ENCODE measurements around the gene PDIA5.

PDIA5 gene

DNA sequence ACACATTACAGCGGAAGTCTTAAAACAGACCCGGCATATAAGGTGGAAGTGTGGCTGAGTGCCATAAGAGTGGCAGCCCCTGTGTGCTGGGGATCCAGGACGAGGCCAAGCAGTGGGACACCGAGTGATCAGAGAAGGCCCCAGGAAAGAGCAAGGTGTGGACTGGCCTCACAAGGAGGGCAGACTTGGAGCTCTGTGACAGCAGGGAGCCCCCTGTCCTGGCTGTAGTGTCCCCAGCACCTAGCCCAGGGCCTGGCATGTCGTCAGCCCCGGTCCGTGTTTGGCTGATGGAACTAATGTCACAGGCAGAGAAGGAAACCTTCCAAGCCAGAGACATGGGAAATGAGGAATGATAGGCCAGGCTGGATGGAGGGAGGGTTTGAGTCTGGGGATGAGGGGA is 4.8 kb downstream of the PDIA5 start:
- DNase-seq (ENCODE audit: low spot score) = no peak

DNA sequence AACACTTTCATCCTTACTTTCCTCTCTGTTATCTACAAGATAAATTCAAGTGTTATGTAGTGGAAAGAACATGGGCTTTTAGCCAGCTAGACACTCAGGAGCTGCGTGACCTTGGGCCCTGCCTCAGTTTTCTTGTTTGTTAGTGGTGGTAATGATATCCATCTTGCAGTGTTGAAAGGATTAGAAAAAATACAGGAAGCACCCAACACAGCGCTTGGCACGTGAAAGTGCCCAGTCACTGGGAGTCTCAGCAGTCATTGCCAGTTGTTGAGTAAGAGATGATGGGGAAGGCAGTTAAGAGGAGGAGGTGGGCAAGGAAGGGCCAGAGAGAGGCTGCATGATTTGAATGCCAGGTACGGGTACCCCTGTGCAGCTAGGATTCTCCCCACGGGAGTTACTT is 5.3 kb downstream of the PDIA5 start:
- DNase-seq (ENCODE audit: low spot score) = no peak

DNA sequence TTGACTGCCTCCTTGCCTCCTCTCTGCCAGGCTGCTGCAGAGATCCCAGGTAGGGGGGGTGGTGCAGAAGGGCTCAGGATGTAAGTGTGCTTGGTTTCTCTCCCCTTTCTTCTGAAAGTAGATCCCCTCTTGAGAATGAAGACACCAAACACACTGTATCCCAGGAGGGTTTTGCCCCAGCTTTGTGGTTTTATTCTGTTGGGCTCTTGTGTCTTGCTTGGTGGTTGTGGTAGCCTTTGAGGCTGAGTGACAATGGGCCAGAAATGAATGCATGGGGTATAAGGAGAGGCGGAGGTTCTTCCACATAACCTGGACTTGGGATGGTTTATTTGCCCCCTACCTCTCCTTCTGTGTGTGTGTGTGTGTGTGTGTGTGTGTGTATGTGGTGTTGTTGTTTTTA is 5.7 kb downstream of the PDIA5 start:
- DNase-seq (ENCODE audit: low spot score) = no peak

DNA sequence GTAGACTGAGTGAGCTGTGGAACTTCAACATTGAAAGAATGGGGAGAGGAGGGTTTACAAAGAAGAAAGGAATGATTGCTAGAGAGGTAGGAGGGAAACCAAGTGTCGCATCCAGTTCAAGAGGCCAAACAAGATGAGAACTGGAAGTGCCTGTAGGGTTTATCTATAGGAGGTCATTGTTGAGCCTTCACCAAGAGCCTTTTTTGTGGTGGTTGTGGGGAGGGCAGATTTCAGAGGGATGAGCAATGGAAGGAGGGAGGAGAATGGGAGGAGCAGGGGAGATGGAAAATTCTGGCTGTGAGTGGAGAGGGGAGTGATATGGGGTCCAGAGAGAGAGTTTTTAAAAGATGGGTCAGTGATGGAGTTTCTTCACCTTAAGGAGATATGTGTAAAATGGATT is 8.5 kb downstream of the PDIA5 start:
- DNase-seq (ENCODE audit: low spot score) = no peak

DNA sequence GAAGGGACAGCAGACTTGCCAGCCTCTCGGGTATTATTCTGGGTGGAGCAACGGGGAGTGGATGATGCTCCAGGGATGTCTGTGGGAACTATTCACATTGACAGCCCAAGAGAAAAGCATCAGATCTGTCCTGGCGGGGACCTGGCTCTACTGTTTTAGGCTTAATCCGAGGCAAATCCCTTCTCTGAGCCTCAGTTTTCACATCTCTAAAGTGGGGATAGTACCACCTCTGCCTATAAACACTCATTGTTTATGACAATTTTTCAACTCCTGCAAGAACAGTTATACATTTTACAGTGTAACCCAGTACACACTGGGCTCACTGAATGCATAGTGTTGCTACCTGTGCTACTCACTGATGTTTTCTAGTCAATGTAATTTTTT is 9.3 kb downstream of the PDIA5 start:
- DNase-seq (ENCODE audit: low spot score) = no peak

DNA sequence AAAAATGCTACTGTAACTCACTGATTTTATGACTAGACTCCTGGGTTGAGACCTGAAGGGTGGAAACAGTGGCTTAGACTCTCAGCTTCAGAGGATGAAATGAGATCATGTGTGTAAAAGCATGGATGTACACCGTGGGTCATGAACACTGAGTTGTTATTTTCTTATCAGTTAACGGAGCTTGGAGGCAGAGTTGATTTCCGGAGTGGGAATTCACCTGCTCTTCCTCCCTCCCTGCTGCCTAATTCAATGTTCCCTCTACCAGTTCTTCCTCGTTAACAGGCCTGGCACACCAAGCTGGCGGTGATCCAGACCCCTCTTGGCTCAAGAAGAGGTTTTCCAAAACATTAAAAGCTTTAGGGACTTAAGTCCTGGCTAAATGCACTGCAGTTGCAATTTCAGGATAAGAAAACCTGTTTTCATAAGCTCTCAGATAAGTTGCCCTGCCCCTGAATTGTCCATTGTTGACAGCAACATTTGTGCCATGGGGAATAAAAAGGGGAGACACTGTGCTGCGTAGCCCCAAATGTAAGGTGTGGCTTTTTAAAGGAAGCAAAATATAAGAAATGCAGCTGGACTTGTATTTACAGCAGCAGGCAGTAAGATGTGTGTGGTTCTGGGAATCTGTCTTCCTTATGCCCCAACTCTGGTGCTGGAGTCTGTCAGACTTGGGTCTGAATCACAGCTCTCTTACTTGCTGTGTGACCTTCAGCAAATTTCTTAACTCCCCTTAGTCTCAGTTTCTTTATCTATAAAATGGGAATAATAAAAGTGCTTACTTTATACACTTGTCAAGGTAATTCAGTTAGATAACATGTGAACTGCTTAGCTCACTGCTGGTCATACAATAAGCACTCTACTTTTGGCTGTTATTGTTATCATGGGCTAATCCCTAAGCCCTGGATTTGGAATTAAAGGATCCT is 9.9 kb downstream of the PDIA5 start:
- DNase-seq (ENCODE audit: low spot score) = no peak

DNA sequence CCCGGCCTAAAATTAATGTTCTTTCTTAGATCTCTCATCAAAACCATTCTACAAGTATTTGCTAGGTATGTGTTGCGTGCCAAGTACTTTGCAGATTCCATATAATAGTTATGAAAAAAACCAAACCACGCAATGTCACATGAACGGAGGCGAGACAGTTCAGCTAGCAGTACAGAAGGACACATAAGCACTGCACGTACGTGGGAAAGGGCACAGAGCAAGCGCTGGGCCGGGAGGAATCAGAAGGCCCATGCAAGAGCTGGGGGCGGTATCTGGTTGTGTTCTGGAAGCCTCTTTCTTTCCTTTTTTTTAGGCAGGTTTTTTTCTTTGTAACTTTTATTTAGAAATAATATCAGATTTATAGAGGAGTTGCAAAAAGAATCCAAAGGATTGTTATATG is 11.3 kb downstream of the PDIA5 start:
- no peak for DNase-seq (ENCODE audit: low spot score)

DNA sequence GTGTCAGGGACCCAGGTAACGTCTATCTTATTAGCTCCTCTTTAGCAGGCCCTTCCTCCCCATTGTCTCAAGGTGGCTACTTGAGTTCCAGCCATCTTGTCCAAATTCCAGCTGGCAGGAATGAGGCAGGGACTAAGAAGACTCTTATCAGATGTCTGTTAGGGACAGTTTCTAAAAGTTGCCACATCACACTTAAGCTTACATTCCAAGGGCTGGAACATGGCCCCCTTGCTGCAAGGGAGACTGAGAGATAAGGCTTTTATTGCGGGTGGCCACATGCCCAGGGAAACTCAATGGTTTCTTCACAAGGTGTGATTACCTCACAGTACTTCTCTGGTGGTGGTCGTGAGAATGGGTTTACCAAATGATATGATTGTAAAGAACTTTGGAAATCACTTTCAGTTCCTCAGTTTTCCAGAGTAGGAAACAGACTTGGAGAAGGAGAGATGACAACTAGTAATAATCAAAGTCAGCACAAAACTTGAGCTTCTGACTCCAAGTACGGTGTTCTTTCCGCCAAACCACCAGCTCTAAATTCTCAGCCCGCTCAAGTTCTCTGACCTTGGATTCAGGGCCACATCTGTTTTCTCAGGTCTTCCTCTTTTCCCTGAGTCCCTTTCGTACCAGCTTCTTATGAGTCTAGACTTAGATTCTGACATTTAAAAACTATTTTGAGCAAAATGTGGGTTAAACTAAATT is 14.2 kb downstream of the PDIA5 start:
- DNase-seq (ENCODE audit: low spot score) = no peak

DNA sequence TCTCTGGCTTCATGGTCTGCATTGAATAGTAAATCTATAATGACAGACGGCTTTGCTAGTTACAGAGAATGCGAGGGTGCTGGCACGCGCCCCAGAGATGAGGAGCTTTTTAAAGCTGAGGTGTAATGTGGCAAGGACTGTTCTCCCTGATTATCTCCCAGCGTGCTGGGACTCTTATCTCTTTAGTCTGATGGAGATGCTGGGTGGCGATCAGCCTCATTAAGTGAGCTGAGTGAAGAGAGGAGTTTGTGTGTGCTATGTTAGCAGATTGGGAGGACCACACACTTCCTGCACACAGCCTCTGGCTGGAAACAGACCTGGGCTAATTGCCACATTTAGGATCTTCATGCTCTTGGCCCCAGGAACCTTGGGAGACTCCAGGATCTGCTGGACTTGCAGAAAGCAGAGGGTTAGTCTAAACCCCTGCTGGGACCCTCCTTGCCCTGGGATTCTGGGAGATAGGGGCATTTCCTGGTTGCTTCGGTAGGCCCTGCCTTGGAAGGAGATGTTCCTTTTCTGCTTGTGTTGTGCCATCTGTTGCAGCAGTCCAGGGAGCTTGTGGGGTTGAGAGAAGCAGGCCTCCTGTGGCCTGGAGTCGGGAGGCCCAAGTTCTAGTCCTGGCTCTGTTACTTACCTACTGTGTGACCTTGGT is 15.0 kb downstream of the PDIA5 start:
- no peak for DNase-seq (ENCODE audit: low spot score)

DNA sequence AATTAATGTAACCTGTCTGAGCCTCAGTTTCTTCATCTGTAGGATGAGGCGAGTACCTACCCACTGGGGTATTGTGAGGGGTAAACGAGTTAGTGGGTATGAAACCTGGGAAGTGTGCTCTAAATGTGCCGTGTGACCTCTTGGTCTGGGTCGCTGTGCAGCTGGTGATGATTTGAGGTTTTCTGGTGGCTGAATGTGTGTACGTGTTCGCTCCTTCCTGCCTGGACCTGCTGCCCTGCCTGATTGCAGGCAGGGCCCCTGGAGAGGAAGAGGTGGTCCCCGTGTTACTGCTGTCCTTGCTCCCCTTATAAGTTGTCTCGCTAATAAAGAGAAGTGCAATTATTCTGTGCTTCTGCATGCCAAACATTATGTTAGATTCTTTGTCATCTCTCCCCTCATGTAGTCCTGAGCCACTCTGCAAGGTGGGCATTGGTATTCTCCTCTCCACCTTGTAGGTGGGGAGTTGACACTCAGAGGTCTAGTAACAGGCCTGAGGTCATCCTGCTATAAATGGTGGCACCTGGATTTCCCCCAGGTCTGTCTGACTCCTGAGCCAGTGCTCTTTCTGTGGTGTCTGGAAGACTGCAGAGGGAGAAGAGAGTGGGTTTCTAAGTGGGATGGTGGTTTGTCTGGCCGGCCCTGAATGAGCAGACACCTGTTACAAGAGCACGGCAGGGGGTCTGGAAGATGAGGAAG is 15.7 kb downstream of the PDIA5 start:
- DNase-seq (ENCODE audit: low spot score) = no peak

DNA sequence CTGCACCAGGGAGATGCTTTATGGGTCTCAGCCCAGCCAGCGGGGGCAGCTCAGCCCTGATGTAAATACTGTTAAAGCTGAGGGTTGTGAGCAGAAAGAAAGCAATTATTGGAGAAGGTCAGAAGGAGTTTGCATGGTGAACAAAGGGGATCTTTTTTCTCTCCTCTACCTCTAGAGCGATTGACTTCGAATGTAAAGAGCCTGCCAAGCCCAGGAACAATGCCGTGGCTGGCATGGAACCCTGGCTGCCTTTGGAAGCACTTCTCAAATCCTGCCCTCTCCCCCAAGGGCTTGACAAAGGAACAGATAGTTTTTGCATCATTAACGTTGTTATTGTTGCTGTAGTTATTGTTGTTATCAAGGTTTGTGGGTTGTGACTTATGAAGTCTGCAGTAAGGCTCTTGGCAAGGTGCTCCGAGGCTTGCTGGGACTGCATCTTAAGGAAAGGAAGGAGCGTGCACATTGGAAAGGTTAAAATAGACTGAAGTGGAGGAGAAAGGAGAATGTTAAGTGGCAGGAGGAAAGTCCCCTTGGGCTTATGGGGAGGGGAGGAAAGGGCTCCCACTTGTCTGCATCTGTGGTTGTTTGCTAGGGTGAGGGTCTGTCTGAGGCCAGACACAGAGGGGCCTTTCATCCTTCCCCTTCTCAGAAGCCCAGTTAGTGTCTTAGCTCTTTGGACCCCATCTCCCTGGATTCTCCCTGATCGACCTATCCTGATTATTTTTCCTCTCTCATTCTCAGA is 16.7 kb downstream of the PDIA5 start:
- DNase-seq (ENCODE audit: low spot score) = no peak

DNA sequence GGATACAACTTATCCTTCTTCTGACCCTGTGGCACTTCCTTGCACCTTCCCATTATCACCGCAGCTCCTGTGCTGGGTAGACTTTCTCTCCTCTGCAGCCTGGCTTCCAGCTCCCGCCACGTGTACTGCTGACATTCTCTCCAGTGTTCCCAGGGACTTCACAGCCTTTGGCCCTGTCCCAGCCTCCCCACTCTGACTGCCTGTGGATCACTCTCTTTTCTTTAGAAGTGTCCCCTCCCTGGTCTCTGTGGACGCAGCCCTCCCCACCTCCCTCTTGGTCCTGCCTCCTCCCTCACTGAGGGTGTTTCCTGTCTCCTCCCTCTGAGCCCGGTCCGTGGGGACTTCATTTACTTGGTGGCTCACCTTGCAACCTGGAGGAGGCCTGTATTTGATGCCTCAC is 17.4 kb downstream of the PDIA5 start:
- DNase-seq (ENCODE audit: low spot score) = no peak

DNA sequence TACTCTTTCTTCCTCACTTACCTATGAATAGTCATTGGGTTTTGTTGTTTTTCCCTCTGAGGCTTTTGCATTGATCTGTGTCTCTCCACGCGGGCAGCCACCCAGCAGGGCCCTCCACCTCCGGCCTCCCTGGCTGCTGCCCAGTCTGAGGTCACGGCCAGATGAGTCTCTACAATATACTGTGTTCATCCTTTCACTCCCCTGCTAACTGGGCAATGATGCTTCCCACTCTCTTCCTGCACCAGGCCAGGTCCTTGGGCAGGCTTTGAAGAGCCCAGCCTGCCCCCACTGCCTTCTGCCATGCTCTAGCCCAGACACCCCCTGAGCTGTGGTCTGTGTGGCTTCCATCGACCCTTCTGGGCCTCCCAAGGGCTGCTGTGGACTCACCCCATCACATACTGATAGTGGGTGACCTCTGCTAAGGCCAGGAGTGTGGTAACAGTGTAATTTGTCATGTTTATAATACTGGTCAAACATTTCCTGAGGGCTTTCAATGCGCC is 18.0 kb downstream of the PDIA5 start:
- no peak for DNase-seq (ENCODE audit: low spot score)

DNA sequence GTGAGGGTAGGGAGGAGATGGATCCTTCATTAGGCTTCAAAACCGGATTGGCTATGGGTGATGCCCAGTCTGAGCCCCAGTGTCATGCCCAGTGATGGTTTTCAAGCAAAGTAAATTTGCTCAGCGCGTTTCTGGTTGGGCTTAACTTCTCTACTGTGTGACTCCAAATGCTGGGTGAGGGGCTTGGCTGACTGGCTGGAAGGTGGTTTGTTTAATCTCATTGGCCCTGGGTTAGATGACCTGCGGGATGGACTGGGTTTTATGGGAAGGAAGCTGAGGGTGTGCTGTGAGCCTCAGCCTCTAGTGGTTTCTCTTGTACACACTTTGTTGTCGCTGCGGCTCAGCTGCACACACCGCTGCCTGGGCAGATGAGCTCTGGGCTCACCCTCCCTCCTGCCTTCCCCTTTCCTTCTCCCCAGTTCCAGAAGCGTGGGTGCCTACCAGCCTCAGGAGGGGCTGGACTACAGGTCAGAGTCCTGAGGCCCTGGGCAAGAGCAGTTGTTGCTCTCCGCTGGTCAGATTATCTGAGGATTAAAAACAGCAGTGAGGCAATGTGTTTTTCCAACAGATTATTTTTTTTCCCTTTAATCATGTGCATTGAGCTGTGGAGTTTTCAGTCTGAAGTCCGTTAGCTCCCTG is 18.6 kb downstream of the PDIA5 start:
- no peak for DNase-seq (ENCODE audit: low spot score)

DNA sequence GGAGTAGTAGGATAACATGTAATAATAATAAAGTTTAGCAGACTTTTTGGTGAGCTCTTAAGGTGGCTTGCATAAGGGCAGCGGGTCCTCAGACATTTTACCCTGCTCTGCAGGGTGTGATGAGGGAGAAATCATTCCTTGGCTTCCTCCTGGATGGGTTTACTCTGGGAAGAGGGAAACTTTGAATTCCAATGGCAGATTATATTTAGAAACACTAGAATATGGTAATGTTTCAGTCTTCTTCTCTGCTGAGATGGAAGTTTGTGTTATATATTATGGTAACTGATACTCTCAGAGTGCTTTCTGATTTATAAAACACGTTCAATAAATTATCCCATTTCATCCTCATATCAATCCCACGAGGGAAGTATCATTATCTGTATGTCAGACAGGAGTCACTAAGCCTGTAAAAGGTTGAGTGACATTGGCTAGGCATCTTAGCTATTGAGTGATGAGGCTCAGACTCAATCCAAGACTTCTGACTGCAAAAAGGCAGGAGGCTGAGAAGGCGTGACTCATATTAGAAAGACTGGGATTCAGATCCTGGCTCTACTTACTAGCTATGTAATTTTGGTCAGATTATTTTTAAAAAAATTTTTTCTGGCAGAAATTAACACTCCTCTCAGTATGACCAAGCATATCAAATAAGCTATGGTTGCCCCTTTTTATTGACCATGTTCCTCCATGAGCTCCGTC is 19.3 kb downstream of the PDIA5 start:
- DNase-seq (ENCODE audit: low spot score) = no peak

DNA sequence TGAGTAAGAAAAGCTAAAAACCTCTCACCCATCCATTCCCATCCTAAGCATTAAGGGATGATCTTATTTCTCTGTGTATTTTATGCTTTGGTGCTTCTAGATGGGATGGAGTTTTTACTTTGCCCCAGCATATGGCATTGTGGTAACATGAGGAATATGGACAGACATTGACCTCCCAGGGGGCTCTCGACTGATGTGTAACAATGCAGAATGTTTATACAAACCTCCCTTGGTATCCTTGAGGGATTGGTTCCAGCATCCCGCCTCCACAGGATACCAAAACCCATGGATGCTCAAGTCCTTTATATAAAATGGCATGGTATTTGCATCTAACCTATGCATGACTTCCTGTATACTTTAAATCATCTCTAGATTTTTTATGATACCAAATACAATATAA is 21.6 kb downstream of the PDIA5 start:
- DNase-seq (ENCODE audit: low spot score) = no peak

DNA sequence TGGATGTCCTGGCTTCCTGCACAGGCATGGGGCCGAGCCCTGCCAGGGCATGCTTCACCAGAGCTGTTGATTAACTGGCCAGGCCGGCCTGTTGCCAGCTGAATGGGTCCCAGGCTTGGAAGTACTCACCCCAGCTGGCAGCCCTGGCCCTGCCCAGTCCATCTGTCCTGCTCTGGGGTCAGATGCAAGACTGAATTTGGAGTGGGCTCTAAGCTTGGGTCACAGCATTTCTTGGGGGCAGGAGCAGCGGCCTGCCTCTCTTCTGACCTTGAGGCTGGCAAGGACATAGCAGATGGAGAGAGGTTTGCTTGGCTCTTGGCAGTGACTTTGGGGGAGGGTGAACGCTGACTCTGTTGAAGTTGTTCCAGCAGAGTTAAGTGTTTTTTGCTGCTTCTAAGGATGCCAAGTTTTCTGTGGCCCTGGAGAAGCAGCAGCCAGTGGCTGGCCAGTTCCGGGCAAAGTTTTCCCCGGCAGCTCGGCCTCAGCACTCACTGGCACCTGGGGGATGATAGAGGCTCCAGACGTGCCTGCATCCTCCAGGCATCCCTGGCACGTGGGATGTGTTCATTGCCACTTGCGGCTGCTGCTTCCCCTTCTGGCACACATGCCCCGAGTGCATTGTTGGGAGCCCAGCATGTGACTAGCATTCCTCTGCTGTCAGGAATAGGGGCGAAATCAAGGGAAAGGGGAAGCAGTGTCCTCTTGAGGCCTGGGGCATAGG is 22.9 kb downstream of the PDIA5 start:
- DNase-seq (ENCODE audit: low spot score) = no peak

DNA sequence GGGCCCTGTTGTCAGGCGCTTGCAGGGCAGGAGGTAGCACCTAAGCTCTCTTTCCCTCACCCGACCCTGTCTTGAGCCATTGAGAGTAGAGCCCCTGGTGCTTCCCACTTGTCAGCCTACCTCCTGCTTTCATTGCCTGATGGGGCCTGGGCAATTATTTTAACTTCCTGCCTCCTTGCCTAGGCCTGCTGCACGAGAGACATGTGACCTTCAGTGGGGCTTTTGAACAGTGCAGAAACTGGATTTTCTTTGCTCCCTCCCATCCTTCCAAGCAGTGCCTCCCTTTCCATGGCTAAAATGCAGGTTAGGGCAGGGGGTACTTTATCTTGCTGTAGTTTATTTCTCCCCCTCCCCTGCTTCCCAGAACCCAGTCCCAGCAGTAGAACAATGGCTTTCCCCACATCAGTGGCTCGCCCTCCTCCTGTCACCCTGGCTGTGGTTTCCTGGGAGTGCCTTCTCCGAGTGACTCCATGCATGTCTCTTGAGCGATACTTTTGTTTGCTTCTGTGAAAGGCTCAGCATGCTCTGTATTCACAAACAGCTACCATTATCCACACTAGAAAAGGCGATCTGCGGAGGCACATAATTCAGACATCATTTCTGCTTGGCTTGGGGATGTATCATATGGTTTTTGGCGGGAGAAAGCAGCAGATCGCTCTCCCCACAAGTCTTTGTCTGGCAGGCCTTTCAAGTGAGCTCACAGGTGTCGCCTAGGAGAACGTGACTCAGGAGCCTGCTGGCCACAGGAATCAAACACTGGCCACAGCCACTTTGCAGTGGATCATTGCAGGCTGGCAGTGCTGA is 24.1 kb downstream of the PDIA5 start:
- DNase-seq (ENCODE audit: low spot score) = no peak

DNA sequence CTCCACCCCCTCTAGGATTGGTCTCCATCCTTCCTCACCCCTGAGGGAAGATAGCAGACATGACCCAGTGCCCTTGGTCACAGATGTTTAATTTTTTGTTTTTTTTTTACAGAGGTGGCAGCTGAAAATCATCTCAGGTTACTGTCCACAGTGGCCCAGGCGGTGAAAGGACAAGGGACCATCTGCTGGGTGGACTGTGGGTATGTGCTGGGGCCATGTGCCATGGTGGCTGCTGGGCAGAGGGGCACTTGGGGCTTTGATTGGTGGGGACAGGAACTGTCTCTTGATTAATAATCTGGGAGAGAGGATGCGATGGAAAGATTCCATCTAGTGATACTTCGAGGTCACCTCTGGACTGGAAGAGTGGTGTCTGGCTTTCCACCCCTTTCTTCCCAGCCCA is 25.4 kb downstream of the PDIA5 start:
- no peak for DNase-seq (ENCODE audit: low spot score)
